GM04504 (cell line): ENCODE data around the gene TEX12.
A peak's percentile ranks its signal among the peaks of the same experiment; 100 is the strongest.
"Not testable (repeated sequence)": the region's sequence is repeated elsewhere in the genome, so short reads cannot be mapped to it uniquely, and the experiment has no call there.

Source experiments
- DNase-seq: peaks from one replicate; pipeline ENCODE4 v3.0.0-alpha.2; 2012; ENCODE audit warnings: low read depth

The TEX12 gene, protein sequence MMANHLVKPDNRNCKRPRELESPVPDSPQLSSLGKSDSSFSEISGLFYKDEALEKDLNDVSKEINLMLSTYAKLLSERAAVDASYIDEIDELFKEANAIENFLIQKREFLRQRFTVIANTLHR

GRCh38 chr11:112167145-112167544 is at the start of gene TEX12:
Gene TEX12 (plus strand): TSS chr11:112167372. CDS start chr11:112169269, 1,897 bp downstream.
- DNase-seq: no peak

DNA sequence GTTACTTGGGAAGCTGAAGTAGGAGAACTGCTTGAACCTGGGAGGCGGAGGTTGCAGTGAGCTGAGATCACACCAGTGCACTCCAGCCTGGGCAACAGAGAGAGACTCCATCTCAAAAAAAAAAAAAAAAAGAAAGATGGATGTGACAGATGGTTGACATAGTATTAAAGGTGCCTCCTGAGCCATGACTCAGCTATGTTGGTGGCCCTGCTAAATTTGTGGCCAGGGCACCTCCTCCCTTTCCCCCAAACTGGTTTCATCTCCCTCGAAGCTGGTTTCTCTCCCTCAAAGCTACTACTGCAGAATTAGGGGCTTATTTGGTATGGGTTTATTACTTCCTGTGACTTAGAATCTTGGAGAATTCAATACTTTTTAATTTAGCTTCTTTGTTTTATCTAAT is 49.0 kb upstream of the TEX12 start:
- DNase-seq: no peak

GRCh38 chr11:112121981-112122615 is 45.1 kb upstream of the TEX12 start:
- no peak for DNase-seq

DNA sequence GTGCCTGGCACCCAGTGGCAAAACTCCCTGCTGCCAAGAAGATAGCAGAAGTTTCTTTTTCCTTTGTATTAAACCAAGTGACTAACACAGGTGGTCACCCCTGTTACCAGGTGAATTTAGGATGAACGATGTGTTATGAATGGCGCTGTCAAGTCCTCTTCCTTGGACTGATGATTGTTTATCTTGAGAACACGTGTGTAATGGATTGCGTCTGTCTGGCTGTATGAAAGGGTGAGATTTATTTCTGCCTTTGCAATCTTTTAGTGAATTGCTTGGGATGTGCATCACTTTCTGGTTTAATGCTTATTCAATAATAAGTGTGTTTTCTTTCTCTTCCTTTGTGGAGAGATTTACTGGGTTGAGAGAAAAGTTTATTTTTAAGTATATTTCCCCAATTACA is 44.0 kb upstream of the TEX12 start:
- no peak for DNase-seq

- no peak for DNase-seq
Measured at GRCh38 chr11:112127056-112127455, 40.1 kb upstream of the TEX12 start.

DNA sequence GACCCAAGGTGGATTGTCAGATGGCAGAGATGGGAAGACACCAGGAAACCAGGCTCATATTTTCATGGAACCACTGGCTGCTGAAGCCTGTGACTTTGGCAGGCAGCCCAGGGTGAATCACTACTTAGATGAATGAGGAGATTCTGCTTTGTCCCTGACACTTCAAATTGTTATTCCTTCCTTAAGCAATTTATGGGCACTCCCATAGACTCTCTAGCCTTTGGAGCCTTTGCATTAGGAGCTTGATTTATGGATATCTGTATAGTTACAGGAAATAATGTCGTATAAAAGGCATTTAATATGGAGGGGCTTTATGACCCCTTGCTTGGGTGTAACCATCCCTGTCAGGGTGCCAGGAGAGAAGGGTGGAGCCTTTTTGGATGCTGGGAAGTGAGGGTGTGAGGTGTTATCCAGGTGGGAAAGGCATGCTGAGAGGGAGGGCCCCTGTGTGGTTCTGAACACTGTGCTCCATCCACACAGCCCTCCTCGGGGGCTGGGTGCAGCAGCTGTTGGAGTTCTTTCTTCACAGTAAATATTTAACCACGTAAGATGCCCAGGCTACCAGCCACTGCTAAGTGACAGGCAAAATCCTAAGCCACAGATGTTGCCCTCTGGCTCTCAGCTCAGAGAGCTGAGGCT is 38.6 kb upstream of the TEX12 start:
- peak; percentile 77 for DNase-seq

DNA sequence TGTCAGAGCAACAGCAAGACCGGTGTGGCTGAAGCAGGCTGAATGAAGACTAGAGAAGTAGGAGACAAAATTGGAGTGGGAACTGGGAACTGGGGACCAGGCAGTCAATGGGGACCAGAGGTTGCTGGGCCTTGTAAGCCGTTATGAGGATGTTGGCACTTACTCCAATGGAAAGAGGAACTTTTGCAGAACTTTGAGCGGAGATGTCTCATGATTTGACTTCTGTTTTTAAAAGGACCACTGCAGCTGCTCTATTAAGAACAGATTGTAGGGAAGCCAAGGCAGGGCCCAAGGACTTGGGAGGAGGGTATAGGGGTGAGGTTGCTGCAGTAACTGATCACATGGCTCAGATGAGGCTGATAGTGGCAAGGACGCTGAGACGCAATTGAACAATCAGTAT is 37.5 kb upstream of the TEX12 start:
- no peak for DNase-seq

DNA sequence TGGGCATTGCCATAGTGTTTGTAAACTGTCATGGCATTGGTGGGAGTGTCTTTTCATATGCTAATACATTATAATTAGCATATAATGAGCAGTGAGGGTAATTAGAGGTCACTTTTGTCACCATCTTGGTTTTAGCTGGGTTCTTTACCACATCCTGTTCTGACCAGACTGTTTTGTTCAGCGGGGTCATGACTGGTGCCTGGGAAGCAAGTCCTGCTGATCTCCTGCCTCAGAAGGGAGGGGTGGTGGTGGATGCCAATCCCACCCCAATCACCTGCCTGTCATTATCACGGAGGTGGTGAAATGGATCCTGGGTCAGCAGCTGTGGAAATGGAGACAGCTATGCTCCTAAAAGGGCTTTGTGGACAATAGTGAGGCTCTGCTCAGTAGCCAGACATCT is 34.4 kb upstream of the TEX12 start:
- no peak for DNase-seq

GRCh38 chr11:112134473-112134872 is 32.7 kb upstream of the TEX12 start:
- no peak for DNase-seq

DNA sequence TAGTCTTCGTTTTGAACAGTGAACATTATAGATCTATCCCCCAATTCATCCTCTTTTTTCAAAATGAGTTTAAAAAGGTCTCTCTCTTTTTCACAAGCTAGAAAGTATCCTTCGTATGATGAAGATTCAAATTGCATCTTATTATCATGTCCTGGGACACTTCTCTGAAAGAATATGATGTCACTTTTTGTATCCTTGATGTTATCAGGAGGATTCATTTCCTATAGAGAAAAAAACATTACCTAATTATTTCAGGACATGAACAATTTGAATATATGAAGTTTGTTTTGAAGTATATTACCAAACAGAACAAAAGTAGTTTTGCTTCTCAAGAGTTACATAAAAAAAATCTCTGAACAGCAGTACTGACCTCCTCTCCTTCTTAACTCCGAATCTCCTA is 23.6 kb upstream of the TEX12 start:
- DNase-seq: no peak

DNA sequence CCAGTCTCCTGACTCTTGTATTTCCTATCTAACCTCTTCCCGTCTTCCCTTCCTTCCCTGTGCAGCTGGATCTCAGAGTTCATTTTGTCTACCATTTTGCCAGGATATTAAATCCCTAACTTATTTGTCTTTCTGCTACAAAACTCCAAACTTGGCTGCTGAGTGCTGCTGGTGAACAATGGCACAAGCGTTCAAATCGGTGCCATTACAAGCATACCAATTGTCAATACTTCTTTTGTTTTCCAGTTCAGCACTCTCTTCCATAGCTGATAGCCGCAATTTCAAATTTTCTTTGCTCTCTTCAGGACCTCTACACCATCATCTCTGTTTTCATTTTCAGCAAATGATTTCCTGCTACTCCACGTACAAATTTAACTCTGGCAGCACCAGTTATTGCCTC is 16.7 kb upstream of the TEX12 start:
- DNase-seq: no peak

GRCh38 chr11:112156153-112156955 is 10.8 kb upstream of the TEX12 start:
- DNase-seq: no peak

DNA sequence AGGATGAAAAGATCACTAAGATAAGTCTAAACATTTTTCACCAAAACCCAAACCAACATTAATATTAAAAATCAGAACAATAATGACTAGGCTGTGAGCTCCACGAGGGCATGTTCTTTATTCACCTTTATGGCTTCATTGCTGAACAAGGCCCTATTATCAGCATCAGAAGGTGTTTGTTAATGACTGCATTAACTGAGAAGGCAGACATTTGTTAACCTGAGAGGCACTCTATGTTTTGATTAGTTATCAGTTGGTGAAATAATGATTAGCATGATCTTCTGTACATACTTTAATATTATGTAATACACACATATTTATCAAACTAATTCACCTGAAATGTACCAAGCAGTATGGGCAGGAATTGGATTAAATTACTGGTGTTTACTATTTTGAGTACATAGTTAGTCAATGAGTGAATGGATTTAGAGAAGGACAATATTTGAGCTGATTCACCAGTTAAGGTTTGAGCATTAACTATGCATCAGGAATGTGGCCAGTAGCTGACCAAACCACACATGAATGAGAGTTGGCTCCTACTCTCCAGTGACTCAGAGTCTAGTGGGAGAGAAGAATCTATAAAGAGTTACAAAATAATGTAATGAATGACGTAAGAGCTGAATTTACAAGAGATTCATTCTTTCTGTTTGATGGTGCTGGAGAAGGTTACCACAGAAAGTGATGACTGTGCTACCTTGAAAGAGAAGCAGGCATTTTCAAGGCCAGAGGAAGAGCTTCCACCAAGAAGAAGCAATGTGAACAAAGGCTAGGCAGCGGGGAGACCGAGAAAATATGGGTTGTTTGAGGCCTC is 10.0 kb upstream of the TEX12 start:
- DNase-seq: peak; percentile 98

DNA sequence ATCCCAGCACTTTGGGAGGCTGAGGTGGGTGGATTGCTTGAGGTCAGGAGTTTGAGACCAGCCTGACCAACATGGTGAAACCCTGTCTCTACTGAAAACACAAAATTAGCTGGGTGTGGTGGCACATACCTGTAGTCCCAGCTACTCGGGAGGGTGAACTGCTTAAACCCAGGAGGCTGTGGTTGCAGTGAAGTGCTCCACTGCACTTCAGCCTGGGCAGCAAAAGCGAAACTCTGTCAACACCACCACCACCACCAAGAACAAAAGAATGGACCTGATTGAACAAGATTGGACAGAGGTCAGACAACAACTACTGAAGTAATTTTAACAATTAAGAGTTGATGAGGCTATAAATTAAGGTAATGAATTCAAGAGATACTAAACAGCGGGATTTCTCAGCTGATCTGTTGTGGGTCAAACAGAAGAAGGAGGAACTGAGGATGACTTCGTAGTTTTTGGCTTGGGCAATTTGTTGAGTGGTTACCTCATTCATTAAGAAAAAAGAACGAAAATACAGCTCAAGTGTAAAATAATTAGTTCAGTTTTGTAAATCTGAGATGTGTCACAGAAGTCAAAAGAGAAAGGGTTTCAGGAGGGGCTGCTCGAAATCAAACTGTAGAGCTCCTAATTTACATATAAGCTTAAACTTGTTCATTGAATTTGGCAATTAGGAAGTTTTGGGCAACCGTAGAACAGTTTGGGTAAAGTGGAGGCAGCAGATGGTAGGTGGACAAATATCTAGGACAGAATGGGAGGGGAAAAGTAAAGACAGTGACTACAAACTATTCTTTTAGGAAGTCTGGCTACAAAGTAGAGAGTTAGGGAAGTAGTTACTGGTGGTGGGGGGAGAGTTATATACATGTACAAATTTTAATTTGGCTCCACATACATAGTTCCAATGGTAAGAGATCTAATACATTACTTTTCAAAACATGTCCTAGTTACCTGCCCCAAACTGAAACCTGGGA is 7.8 kb upstream of the TEX12 start:
- no peak for DNase-seq

DNA sequence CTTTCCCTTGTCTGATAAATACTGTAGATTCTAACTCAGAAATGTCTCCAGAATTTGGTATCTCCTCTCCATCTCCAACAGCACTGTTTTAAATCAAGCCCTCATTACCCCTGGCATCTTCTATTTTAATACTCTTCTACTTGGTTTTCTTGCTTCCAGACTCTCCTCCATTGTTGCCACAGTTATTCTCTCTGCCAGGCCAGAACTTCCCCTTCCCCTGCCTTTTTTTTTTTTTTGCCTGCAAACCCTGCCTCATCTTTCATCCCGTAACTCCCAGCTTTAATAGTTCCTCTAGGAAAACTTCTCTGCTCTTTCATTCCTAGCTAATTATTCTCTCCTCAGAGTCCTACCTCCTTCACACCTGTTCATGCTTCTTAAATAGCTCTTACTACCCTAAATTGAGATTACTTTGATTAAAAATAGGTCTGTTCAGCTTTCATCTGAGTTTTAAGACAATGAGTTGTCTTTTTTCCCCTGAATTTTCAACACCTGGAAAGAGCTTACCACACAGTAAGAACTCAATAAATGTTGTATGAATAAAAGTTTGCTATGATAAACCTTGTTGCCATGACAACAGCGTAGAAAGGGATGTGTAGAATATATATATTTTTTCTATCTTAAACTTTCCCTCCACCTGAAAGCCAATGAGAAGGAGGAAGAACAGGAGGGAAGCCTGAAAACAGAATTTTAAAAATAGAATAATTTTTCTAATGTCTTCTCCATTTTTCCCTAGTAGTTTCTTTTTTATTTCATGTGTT is 6.9 kb upstream of the TEX12 start:
- DNase-seq: no peak

GRCh38 chr11:112161012-112161411 is 6.2 kb upstream of the TEX12 start:
- DNase-seq: no peak

- DNase-seq: not testable (repeated sequence)
Measured at GRCh38 chr11:112162200-112162599, 5.0 kb upstream of the TEX12 start.

GRCh38 chr11:112162761-112163546 is 4.2 kb upstream of the TEX12 start:
- no peak for DNase-seq
